ENCODE results near the gene SNED1.

The SNED1 gene

DNA sequence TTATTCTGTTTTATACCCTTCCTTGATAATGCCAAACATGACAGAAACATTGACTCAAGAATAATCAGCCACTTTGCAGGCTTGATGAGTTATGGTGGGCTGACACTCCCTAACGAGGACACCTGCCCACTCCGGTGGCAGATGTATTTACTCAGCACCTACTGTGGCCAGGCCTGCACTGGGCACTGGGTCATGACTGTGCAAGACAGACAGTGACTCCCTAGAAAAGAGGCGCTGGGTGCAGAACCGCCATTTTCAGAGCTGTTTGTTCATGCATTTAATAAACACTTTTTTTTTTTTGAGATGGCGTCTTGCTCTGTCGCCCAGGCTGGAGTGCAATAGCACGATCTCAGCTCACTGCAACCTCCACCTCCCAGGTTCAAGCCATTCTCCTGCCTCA, 32.5 kb downstream of the SNED1 start:
- DNase-seq: no peak

DNA sequence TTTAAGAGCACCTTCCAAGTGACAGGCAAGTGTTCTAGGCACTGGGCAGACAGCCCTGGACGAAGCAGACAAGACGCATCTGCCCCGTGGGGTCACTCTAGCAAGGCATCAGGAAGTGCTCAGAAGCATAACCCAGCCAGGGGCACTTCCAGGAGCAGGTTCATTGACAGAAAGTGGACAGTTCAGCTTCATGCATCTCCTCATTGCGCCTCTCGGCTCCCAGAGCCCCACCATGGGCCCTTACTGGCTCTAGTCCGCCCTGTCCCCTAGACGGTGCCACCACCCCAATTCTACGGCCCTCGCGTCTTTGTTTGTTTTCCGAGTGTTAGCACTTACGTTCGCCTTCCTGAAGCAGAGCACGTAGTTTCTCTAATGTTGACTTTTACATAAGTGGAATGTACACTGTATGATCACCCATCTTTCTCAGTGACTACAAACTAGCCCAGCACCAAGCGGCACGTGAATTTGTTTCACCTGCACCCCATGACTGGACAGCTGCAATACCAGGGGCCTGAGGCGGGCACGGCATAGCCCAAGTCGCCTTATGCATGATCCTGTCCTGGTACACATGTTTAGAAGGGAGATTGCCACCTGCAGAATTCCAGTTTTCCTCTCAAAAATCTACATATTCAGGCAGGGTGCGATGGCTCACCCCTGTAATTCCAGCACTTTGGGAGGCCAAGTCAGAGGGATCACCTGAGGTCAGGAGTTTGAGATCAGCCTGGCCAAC, 33.2 kb downstream of the SNED1 start:
- no peak for DNase-seq

DNA sequence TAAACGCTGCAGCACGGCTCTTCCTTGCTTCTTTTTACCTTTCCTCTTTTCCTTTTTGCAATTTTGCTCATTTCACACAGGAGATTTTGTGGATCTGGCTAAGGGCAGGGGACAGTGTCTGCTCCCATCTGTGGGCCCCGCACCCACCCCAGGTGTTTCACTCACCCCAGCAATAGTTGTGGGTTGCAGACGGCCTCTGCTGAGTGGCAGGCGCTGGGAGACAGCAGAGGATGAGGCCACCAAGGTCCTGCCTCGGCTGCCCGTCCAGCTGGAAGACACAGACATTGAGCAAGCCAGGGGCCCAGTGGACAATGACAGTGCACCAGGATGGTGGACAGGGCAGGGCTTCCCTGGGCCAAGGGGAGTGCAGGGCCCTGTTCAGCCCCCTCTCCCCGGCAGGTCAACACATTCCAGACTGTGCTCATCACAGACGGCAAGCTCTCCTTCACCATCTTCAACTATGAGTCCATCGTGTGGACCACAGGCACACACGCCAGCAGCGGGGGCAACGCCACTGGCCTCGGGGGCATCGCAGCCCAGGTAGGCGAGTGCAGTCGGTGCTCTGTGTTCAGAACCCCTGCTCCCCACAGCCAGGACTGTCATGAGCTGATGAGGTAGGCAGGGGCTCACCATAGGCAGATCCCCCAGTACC, 35.0 kb downstream of the SNED1 start:
- DNase-seq: no peak

DNA sequence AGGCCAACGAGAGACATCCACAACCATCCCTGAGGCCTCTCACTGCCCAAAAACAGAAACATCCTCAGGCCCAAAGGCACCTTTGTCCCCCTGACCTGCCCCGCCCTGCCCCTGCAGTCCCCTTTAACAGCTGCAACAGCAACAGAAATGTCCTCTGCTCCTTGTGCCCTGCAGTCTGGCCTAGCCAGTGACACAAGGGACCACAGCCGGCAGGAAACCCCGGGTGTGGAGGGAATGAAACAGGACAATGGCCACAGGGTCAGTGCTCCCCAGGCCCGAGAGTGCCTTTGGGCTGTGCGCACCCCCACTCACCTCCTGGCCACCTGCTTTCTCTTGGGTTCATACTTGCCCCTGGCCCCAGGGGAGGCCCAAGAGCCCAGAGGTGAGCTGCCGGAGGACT, 35.6 kb downstream of the SNED1 start:
- DNase-seq: no peak

DNA sequence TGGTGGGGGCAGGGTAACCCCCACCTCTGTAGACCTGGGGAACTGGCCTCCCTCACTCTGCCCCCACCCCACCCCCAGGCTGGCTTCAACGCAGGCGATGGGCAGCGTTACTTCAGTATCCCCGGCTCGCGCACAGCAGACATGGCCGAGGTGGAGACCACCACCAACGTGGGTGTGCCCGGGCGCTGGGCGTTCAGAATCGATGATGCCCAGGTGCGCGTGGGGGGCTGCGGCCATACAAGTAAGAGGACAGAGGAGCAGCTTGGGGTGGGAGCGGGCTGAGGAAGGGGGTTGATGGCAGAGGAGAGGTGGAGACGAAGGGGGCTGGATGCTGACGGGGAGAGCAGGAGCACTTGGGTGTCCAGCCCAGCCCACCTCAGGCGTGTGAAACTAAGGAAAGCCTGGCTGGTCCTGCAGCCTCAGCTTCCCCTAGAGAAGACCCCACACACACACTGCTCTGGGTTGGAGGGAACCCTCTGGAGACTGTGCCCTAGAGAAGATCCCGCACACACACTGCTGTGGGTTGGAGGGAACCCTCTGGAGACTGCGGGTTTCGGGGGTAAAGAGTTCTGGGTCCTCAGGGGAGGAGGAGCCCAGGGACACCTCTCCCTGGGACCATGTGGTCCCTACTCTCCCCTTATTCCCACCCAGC, 36.2 kb downstream of the SNED1 start:
- no peak for DNase-seq

DNA sequence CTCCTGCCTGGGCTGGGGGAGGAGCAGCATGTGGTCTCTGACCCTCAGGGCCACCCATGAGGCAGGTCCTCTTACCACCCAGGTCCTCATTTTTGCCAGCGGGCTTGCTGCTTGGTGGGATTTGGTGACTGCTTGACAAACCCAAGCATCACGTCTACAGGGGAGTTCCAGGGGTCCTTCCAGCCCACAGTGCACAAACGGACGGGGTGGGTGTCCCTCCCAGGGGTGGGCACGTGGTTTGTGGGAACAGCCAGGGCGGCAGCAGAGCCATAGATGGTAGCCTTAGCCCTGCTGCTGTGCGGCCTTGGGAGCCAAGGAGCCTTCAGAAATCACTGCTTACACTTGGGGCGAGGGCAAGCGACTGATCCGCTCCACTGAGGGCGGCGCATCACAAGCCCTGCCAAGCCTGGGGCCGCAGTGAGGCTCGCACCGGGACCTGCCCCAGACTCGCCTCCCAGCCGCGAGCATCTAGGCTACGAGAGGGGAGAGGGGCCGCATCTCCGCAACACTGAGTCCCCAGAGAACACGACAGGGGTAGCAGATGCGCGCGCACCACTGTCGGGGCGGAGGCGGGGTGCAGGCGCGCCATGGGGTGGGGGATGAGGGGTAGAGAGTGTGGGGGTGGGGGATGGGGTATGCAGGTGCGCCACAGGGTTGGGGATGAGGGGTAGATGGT, 36.9 kb downstream of the SNED1 start:
- DNase-seq: no peak

DNA sequence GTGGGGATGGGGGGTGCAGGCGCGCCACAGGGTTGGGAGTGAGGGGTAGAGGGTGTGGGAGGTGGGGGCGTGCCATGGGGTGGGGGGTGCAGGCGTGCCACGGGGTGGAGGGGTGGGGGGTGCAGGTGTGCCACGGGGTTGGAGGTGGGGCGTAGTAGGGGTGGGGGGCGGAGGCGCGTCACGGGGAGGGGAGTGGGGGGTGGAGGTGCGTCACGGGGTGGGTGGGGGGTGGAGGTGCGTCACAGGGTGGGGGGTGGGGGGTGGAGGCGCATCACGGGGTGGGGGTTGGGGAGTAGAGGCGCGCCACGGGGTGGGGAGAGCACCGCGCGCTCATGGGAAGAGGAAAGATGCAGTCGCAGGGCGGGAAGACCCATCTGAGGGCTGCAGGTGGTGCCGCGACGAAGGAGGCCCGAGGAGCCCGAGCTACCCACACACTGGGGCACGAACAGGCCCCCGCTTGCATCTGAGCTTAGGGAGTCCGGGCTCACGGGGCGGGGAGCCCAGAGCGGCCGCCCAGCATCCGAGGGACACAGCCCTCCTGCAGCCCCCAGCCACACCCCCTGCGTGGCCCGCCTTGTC, 37.5 kb downstream of the SNED1 start:
- DNase-seq: no peak

DNA sequence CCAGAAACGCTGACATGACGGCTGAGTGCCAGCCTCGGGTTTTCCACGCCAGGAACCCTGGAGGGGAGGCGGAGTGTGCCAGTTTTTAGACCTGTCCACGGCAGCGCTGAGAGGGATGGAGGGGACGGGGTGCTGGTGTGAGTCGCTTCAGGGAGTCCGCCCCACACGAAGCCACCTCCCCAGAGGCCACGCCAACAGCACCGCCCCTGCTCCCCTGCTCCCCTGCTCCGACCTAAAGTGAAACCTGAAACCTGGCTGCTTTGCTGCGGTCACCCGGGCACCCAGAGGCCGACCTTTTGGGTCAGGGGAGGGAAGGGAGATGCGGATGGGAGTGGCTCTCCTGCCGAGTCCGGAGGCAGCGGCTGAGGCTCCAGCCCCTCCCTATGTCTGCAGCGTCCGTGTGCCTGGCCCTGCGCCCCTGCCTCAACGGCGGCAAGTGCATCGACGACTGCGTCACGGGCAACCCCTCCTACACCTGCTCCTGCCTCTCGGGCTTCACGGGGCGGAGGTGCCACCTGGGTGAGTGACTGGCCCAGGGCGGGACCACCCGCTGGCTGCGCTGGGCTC, 38.1 kb downstream of the SNED1 start:
- no peak for DNase-seq

DNA sequence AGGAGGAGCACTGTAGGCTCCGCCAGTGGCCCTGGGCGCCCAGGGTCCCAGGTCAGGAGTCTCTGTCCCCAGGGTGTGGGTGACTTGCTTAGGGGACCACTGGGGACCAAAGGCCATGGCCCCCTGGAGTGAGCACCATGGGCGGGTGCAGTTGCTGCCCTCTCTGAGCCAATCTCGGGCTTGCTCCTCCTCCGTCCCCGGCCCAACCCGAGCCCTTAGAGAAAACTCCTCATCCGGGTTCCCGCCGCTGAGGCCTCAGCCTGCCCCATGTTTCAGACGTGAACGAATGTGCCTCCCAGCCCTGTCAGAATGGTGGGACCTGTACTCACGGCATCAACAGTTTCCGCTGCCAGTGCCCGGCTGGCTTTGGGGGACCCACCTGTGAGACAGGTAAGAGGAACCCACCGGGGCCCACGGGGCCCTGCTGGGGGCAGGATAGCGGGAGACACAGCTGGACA, 38.6 kb downstream of the SNED1 start:
- no peak for DNase-seq

DNA sequence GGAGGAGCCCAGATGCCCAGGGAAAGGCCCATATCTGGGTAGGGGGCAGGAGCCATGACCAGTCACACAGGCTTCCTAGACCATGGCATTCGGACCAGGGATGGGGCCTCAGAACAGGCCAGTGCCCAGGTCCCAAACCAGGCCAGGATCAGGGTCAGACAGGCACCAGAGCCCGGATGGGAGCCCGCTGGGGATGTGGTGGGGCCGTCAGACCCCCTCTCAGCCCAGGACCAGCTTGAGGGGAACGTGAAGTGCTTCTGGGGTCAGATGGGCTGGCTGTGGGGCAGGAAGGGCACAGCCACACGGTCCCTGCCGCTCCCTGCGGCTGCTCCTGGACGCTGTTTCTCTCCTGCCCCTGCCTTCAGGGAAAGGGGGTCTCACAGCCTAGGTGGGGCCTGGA, 39.1 kb downstream of the SNED1 start:
- DNase-seq: no peak

DNA sequence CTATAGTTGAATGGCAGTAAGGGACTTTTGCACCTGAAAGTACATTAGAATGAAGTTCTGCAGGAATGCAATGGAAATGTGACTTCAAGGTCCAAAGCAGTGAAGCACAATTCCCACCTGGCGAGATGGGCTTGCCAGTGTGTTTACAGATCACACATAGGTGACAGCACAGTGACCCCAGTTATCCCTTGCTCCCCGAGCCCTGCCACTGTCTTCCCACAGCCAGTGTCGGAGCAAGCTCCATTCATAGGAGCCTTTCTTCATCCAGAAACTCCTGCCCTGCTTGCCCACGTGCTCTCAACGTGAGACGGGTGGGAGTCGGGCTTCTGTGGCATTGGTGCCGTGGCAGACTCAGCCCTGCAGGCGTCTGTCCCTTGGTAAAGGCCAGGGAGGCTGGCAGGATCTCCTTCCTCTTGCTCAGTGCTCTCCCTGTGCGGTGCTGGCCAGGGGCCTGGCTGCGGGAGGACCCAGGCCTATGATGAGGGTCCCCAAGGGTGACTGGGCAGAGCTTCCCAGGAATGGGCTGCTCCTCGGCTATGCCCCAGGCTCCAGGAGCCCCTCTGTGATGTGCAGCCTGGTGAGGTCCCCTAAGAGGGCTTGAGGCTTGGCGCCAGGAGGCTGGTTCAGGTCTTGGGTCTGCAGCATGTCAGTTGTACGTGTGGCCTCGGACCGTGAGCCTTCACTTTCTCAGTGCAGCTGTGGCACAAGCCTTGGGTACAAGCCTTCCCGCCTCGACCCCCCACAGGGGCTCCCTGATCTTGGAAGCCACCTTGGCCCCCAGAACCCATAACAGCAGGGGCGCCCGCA, 40.2 kb downstream of the SNED1 start:
- no peak for DNase-seq

DNA sequence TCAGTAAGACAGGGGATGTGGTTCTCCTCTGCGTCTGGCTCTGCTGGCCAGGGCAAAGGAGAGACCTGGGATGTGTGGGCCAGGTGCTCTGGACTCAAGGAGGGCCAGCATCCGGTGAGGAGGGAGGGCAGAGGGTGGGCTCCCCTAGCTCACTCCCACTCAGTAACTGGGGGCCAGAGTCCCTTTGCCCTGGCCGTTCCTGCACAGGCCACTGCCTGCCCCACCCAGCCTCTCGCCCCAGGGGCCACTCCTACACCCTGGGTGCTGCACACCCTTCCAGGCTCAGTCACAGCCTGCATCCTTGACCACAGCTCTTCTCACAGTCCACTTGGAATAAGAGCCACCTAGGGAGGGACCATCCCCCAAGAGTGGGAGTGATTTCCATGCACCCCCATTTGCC, 41.0 kb downstream of the SNED1 start:
- DNase-seq: no peak

DNA sequence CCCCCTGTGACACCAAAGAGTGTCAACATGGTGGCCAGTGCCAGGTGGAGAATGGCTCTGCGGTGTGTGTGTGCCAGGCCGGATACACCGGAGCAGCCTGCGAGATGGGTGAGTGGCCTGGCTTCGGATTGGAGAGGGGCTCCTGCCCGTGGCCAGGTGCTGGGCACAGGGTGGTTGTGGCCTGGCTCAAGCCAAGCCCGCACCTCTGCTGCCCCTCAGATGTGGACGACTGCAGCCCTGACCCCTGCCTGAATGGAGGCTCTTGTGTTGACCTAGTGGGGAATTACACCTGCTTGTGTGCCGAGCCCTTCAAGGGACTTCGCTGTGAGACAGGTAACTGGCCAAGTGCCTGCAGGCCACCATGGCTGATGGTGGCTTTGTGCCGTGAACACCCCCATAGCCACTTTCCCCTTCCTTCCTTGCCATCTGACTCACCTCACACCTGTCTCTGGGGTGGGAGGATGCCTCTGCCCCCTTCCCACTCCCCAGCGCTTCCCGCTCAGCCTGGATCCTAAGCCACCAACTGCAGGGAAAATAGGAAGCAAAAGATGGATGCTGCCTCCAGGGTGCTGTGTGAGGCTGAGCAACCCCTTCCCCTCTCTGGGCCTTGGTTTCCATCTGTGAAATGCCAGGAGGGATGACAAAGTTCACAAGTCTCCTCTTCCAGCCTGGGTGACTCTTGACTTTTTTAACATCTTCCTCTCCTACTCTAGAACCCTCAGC, 41.8 kb downstream of the SNED1 start:
- no peak for DNase-seq

DNA sequence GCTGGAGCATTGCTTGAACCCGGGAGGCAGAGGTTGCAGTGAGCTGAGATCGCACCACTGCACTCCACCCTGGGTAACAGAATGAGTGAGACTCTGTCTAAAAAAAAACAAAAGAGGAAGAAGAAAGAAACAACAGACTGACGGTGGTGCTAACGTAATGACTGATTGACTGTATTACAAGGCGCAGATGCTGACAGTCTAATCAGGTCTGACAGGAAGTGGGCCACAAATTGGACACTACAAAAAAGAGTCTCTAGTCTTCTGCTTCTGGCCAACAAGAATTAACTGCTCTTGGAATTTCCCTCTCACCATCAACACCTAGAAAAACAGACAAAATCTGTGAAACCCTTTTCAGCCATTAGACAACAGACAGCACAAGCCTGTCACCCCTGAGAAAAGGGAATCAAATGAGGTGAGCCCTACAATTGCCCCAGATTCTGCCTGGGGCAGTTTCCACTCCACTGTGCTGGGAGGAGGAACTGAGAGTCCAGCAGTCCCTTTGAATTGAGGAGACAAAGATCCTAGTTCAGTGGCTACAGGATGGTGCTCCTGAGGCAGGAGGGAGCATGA, 43.3 kb downstream of the SNED1 start:
- no peak for DNase-seq

DNA sequence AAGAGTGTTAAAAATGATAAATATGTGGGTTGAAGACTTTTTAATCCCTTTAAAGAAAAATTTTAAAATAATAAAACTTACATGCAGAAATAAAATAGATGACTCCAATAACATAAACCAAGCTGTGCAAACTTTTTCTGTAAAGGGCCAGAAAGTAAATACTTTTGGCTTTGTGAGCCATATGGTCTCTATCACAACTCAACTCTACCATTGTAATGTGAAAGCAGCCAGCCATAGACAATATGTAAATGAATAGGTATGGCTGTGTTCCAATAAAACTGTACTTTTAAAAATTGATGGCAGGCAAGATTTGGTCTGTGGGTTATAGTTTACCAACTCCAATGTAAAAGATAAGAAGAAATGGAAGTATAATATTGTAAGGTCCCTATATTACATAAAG, 45.2 kb downstream of the SNED1 start:
- no peak for DNase-seq

DNA sequence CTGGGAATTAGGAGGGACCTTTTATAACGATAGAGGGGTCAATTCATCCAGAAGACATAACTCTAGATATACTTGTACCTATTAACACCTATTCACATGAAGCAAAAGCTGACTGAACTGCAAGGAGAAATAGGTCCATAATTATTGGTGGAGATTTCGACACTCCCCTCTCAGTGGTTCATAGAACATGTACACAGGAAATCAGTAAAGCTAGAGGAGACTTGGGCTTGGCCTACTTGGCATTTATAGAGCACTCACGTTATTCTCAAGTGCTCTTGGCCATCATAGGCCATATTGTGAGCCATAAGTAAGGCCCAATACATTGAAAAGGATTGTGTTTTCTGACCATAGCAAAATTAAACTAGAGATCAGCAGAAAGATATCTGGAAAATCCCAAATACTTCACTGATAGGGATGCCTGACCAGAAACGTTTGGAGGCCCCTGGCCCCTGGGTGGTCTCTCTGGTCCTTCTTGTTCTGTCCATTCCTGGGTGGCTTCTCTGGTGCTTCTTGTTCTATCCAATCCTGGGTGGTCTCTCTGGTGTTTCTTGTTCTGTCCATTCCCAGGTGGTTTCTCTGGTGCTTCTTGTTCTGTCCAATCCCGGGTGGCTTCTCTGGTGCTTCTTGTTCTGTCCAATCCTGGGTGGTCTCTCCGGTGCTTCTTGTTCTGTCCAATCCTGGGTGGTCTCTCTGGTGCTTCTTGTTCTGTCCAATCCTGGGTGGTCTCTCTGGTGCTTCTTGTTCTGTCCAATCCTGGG, 49.0 kb downstream of the SNED1 start:
- no peak for DNase-seq

DNA sequence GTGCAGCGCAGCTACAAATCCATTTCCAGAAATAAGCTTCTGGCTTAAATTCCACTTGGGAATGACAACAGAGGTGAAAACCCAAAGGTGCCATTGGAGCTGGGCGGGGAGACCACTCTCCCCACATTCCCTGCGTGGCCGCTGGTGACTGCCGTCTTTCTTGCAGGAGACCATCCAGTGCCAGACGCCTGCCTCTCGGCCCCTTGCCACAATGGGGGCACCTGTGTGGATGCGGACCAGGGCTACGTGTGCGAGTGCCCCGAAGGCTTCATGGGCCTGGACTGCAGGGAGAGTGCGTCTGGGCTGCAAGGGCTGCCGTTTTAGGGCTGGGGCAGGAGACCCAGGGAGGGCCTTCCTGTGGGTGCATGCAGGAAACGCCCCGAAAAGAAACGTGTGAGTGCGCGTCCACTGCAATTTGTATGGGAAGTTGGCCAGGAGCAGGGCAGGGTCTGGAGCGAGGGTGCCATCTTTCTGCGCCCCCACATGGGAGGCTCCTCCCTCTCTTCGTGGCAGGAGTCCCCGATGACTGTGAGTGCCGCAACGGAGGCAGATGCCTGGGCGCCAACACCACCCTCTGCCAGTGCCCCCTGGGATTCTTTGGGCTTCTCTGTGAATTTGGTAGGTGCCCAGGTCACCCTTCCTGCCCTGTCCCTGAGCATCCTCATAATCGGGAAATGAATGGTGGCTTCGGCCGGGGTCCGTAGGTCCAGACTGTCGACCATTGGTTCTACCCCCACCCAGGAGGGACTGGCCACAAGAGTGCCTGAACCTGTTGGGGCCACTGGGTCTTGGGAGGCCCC, 49.9 kb downstream of the SNED1 start:
- DNase-seq: no peak

DNA sequence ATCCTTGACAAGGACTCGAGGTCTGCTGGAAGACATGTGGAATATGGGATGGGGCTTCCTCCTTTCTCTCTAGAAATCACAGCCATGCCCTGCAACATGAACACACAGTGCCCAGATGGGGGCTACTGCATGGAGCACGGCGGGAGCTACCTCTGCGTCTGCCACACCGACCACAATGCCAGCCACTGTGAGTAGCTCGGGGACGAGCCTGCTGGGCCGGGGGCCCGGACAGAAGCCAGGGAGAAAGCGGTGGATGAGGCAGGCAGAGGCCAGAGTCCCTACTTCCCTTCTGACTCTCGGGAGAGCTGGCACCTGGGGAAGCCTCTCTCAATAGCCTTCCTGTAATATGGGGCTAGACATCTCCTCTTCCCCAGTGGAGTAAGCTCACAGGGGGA, 50.5 kb downstream of the SNED1 start:
- DNase-seq: no peak

Measured in DMS79 (cell line).